WTC11 (cell line): Measurements from ENCODE around the gene CDH13. TPM values are rescaled to one million over a fixed set of nuclear protein-coding genes. Genes with fewer than 3 reads are reported as not detected.
A peak's percentile ranks its signal among the peaks of the same experiment; 100 is the strongest.

Source experiments
- ATAC-seq: fragments of 200-7000 bp; cut with Tn5 transposase; 2 replicates; pipeline ENCODE4 v1.10.0; 2021; ENCODE audit warnings: mild to moderate bottlenecking, moderate library complexity
- CTCF ChIA-PET: fragments of 300-600 bp; sonication (Branson Sonifier 250); formaldehyde crosslinking; loops from one replicate; lab custom pipeline; 2021; ENCODE audit warnings: antibody characterized with exemption; lab: Charles Lee
- POLR2A ChIA-PET: fragments of 350-600 bp; sonication (Branson Sonifier 250); formaldehyde crosslinking; loops from one replicate; lab custom pipeline; 2021; ENCODE audit warnings: antibody characterized with exemption; lab: Charles Lee
- DNase-seq: peaks from one replicate; pipeline ENCODE4 v3.0.0; 2021; ENCODE audit warnings: low spot score
- H3K27ac Mint-ChIP-seq: 2 replicates; pipeline ENCODE4 v1.8.0; 2021; ENCODE audit warnings: mixed read lengths
- H3K27me3 Mint-ChIP-seq: 2 replicates; pipeline ENCODE4 v1.8.0; 2021; ENCODE audit warnings: low read depth, mild to moderate bottlenecking, moderate library complexity, mixed read lengths
- H3K36me3 Mint-ChIP-seq: 2 replicates; pipeline ENCODE4 v1.8.0; 2021; ENCODE audit warnings: mixed read lengths
- H3K4me1 Mint-ChIP-seq: 2 replicates; pipeline ENCODE4 v1.8.0; 2022; ENCODE audit warnings: mixed read lengths
- H3K4me3 Mint-ChIP-seq: 2 replicates; pipeline ENCODE4 v1.8.0; 2021; ENCODE audit warnings: mild to moderate bottlenecking, moderate library complexity, mixed read lengths
- H3K9me3 Mint-ChIP-seq: 2 replicates; pipeline ENCODE4 v1.8.0; 2021; ENCODE audit warnings: mixed read lengths
- CBFB ChIP-seq: sonication (generic); formaldehyde crosslinking; IDR thresholded peaks from 2 replicates; pipeline ENCODE4 v1.8.1; 2022; ENCODE audit warnings: mild to moderate bottlenecking, low read depth, missing genetic modification reagents
- CREB1 ChIP-seq: sonication (generic); formaldehyde crosslinking; IDR thresholded peaks from 2 replicates; pipeline ENCODE4 v1.8.0; 2023; ENCODE audit warnings: mild to moderate bottlenecking, missing genetic modification reagents
- CREM ChIP-seq: sonication (generic); formaldehyde crosslinking; IDR thresholded peaks from 2 replicates; pipeline ENCODE4 v1.8.1; 2022; ENCODE audit warnings: mild to moderate bottlenecking, missing genetic modification reagents, moderate library complexity
- IRF2 ChIP-seq: sonication (generic); formaldehyde crosslinking; IDR thresholded peaks from 2 replicates; pipeline ENCODE4 v1.8.0; 2022; ENCODE audit warnings: low read depth, missing genetic modification reagents, borderline replicate concordance
- KAT7 ChIP-seq: sonication (generic); formaldehyde crosslinking; IDR thresholded peaks from 2 replicates; pipeline ENCODE4 v1.8.1; 2023; ENCODE audit warnings: missing genetic modification reagents, mild to moderate bottlenecking, borderline replicate concordance
- NFE2L1 ChIP-seq: sonication (generic); formaldehyde crosslinking; IDR thresholded peaks from 2 replicates; pipeline ENCODE4 v1.8.1; 2023; ENCODE audit warnings: missing genetic modification reagents
- RELA ChIP-seq: sonication (generic); formaldehyde crosslinking; IDR thresholded peaks from 2 replicates; pipeline ENCODE4 v1.8.1; 2022; ENCODE audit warnings: missing genetic modification reagents, mild to moderate bottlenecking, borderline replicate concordance
- TCF7 ChIP-seq: sonication (generic); formaldehyde crosslinking; IDR thresholded peaks from 2 replicates; pipeline ENCODE4 v1.8.0; 2022; ENCODE audit warnings: mild to moderate bottlenecking, low read depth, missing genetic modification reagents, moderate library complexity
- ZNF121 ChIP-seq: sonication (generic); formaldehyde crosslinking; IDR thresholded peaks from 2 replicates; pipeline ENCODE4 v1.8.0; 2023; ENCODE audit warnings: missing genetic modification reagents
- ZNF232 ChIP-seq: sonication (generic); formaldehyde crosslinking; IDR thresholded peaks from 2 replicates; pipeline ENCODE4 v1.8.0; 2022; ENCODE audit warnings: mild to moderate bottlenecking, missing genetic modification reagents
- total RNA-seq: library from RNA; stranded (reverse); gene quantifications from 3 replicates; pipeline ENCODE4 v1.2.3, GENCODE V29; 2021
- TF ChIP-seq, protein P1 (sequence below): sonication (generic); formaldehyde crosslinking; IDR thresholded peaks from 2 replicates; pipeline ENCODE4 v1.8.1; 2023; ENCODE audit warnings: mild to moderate bottlenecking, missing genetic modification reagents, moderate library complexity
- TF ChIP-seq, protein P2 (sequence below): sonication (generic); formaldehyde crosslinking; IDR thresholded peaks from 2 replicates; pipeline ENCODE4 v1.8.1; 2023; ENCODE audit warnings: mild to moderate bottlenecking, missing genetic modification reagents
- TF ChIP-seq, protein P3 (sequence below): sonication (generic); formaldehyde crosslinking; IDR thresholded peaks from 2 replicates; pipeline ENCODE4 v1.8.0; 2023; ENCODE audit warnings: missing genetic modification reagents
- TF ChIP-seq, protein P4 (sequence below): sonication (generic); formaldehyde crosslinking; IDR thresholded peaks from 2 replicates; pipeline ENCODE4 v1.8.1; 2023; ENCODE audit warnings: mild to moderate bottlenecking, missing genetic modification reagents, borderline replicate concordance
- TF ChIP-seq, protein P5 (sequence below): sonication (generic); formaldehyde crosslinking; IDR thresholded peaks from 2 replicates; pipeline ENCODE4 v1.8.0; 2022; ENCODE audit warnings: mild to moderate bottlenecking, missing genetic modification reagents
- TF ChIP-seq, protein P6 (sequence below): fragments of 250-450 bp; sonication (Bioruptor Pico); IDR thresholded peaks from 2 replicates; pipeline ENCODE4 v1.9.0; 2021; ENCODE audit warnings: mild to moderate bottlenecking
- TF ChIP-seq, protein P7 (sequence below): fragments of 200-600 bp; IDR thresholded peaks from 2 replicates; pipeline ENCODE4 v1.8.0; 2022; ENCODE audit warnings: antibody characterized with exemption
- TF ChIP-seq, protein P8 (sequence below): sonication (generic); formaldehyde crosslinking; IDR thresholded peaks from 2 replicates; pipeline ENCODE4 v1.8.1; 2023; ENCODE audit warnings: mild to moderate bottlenecking, moderate library complexity, missing genetic modification reagents

CDH13 gene
- total RNA-seq, 1 experiment from 2014 or later = 0.81 TPM

DNA sequence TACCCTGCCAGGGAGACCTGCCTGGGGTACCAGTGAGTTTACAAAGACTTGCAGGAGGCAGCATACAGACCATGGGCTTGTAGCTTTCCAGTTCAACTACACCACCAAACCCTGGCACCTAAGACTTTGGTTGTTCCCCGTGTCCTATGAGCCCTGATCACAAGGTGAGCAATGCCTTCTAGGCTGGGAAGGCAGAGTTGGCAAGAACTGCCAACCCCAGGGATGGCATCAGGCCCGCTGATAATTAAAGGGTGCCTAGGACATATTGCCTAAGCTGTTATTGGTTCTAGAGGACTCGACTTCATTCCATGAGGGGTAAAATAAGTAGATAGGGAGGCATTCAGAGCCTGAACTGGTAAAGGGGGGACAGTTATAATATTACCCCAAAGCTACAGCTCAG lies 41.3 kb downstream of the CDH13 start:
- Mint-ChIP-seq H3K9me3 (no peaks in the 10 kb centered on the region), H3K36me3 (no peaks in the 10 kb centered on the region), H3K27me3 (no peaks in the 10 kb centered on the region), H3K4me1 (no peaks in the 10 kb centered on the region), H3K4me3 (no peak overlapping the region), H3K27ac (no peak overlapping the region)
- ChIA-PET POLR2A (no interaction called here), CTCF (no interaction called here)
- no peak for TF ChIP-seq KAT7
- TF ChIP-seq, protein P1, sequence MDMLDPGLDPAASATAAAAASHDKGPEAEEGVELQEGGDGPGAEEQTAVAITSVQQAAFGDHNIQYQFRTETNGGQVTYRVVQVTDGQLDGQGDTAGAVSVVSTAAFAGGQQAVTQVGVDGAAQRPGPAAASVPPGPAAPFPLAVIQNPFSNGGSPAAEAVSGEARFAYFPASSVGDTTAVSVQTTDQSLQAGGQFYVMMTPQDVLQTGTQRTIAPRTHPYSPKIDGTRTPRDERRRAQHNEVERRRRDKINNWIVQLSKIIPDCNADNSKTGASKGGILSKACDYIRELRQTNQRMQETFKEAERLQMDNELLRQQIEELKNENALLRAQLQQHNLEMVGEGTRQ (CRISPR knock-in tag) = no peak
- no peak for TF ChIP-seq ZNF232 (CRISPR knock-in tag)
- TF ChIP-seq, protein P2, sequence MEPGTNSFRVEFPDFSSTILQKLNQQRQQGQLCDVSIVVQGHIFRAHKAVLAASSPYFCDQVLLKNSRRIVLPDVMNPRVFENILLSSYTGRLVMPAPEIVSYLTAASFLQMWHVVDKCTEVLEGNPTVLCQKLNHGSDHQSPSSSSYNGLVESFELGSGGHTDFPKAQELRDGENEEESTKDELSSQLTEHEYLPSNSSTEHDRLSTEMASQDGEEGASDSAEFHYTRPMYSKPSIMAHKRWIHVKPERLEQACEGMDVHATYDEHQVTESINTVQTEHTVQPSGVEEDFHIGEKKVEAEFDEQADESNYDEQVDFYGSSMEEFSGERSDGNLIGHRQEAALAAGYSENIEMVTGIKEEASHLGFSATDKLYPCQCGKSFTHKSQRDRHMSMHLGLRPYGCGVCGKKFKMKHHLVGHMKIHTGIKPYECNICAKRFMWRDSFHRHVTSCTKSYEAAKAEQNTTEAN (CRISPR knock-in tag) = no peak
- no peak for TF ChIP-seq RELA (CRISPR knock-in tag)
- TF ChIP-seq, protein P3, sequence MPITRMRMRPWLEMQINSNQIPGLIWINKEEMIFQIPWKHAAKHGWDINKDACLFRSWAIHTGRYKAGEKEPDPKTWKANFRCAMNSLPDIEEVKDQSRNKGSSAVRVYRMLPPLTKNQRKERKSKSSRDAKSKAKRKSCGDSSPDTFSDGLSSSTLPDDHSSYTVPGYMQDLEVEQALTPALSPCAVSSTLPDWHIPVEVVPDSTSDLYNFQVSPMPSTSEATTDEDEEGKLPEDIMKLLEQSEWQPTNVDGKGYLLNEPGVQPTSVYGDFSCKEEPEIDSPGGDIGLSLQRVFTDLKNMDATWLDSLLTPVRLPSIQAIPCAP = no peak
- TF ChIP-seq, protein P4, sequence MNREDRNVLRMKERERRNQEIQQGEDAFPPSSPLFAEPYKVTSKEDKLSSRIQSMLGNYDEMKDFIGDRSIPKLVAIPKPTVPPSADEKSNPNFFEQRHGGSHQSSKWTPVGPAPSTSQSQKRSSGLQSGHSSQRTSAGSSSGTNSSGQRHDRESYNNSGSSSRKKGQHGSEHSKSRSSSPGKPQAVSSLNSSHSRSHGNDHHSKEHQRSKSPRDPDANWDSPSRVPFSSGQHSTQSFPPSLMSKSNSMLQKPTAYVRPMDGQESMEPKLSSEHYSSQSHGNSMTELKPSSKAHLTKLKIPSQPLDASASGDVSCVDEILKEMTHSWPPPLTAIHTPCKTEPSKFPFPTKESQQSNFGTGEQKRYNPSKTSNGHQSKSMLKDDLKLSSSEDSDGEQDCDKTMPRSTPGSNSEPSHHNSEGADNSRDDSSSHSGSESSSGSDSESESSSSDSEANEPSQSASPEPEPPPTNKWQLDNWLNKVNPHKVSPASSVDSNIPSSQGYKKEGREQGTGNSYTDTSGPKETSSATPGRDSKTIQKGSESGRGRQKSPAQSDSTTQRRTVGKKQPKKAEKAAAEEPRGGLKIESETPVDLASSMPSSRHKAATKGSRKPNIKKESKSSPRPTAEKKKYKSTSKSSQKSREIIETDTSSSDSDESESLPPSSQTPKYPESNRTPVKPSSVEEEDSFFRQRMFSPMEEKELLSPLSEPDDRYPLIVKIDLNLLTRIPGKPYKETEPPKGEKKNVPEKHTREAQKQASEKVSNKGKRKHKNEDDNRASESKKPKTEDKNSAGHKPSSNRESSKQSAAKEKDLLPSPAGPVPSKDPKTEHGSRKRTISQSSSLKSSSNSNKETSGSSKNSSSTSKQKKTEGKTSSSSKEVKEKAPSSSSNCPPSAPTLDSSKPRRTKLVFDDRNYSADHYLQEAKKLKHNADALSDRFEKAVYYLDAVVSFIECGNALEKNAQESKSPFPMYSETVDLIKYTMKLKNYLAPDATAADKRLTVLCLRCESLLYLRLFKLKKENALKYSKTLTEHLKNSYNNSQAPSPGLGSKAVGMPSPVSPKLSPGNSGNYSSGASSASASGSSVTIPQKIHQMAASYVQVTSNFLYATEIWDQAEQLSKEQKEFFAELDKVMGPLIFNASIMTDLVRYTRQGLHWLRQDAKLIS (CRISPR knock-in tag) = no peak
- TF ChIP-seq ZNF121 = no peak
- no peak for TF ChIP-seq IRF2
- no peak for TF ChIP-seq TCF7 (CRISPR knock-in tag)
- TF ChIP-seq, protein P5, sequence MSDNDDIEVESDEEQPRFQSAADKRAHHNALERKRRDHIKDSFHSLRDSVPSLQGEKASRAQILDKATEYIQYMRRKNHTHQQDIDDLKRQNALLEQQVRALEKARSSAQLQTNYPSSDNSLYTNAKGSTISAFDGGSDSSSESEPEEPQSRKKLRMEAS (CRISPR knock-in tag) = no peak
- no peak for TF ChIP-seq NFE2L1 (CRISPR knock-in tag)
- no peak for TF ChIP-seq CBFB
- TF ChIP-seq, protein P6, sequence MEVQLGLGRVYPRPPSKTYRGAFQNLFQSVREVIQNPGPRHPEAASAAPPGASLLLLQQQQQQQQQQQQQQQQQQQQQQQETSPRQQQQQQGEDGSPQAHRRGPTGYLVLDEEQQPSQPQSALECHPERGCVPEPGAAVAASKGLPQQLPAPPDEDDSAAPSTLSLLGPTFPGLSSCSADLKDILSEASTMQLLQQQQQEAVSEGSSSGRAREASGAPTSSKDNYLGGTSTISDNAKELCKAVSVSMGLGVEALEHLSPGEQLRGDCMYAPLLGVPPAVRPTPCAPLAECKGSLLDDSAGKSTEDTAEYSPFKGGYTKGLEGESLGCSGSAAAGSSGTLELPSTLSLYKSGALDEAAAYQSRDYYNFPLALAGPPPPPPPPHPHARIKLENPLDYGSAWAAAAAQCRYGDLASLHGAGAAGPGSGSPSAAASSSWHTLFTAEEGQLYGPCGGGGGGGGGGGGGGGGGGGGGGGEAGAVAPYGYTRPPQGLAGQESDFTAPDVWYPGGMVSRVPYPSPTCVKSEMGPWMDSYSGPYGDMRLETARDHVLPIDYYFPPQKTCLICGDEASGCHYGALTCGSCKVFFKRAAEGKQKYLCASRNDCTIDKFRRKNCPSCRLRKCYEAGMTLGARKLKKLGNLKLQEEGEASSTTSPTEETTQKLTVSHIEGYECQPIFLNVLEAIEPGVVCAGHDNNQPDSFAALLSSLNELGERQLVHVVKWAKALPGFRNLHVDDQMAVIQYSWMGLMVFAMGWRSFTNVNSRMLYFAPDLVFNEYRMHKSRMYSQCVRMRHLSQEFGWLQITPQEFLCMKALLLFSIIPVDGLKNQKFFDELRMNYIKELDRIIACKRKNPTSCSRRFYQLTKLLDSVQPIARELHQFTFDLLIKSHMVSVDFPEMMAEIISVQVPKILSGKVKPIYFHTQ (CRISPR knock-in tag) = no peak
- no peak for TF ChIP-seq CREM (CRISPR knock-in tag)
- ATAC-seq (no peak), DNase-seq (no peak)

DNA sequence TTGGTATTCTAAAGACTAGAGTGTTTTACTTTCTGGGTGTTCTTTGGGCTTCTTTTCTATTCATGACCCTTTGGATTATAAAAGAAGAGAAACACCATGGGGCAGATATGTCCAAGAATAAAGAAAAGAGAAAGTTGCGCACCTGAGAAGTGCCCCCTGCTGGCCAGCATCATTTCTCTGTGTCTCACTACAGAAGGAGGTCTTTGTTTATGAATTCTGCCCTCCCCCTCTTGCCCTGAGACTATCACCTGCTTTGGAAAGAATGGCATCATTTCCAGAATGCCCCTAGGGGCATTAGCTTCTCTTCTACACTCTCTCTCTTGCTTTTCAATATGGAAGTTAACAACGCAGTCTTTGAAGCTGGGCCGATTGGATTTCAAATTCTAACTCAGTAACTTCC lies 45.0 kb downstream of the CDH13 start:
- DNase-seq = peak; percentile 43
- TF ChIP-seq CREB1 (CRISPR knock-in tag) = no peak
- TF ChIP-seq, protein P7, sequence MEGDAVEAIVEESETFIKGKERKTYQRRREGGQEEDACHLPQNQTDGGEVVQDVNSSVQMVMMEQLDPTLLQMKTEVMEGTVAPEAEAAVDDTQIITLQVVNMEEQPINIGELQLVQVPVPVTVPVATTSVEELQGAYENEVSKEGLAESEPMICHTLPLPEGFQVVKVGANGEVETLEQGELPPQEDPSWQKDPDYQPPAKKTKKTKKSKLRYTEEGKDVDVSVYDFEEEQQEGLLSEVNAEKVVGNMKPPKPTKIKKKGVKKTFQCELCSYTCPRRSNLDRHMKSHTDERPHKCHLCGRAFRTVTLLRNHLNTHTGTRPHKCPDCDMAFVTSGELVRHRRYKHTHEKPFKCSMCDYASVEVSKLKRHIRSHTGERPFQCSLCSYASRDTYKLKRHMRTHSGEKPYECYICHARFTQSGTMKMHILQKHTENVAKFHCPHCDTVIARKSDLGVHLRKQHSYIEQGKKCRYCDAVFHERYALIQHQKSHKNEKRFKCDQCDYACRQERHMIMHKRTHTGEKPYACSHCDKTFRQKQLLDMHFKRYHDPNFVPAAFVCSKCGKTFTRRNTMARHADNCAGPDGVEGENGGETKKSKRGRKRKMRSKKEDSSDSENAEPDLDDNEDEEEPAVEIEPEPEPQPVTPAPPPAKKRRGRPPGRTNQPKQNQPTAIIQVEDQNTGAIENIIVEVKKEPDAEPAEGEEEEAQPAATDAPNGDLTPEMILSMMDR = peak; percentile 32; the same call in 1 of the 2 replicates
- TF ChIP-seq, protein P8, sequence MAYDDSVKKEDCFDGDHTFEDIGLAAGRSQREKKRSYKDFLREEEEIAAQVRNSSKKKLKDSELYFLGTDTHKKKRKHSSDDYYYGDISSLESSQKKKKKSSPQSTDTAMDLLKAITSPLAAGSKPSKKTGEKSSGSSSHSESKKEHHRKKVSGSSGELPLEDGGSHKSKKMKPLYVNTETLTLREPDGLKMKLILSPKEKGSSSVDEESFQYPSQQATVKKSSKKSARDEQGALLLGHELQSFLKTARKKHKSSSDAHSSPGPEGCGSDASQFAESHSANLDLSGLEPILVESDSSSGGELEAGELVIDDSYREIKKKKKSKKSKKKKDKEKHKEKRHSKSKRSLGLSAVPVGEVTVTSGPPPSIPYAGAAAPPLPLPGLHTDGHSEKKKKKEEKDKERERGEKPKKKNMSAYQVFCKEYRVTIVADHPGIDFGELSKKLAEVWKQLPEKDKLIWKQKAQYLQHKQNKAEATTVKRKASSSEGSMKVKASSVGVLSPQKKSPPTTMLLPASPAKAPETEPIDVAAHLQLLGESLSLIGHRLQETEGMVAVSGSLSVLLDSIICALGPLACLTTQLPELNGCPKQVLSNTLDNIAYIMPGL (CRISPR knock-in tag) = no peak
- TF ChIP-seq, protein P3 = no peak
- TF ChIP-seq, all 79 proteins: peak for 1
- Mint-ChIP-seq H3K4me1 (no peaks in the 10 kb centered on the region), H3K36me3 (no peaks in the 10 kb centered on the region), H3K27ac (no peak overlapping the region), H3K4me3 (no peak overlapping the region), H3K9me3 (no peaks in the 10 kb centered on the region), H3K27me3 (no peaks in the 10 kb centered on the region)
- POLR2A ChIA-PET = no interaction called here
- ATAC-seq = peak; percentile 60
- CTCF ChIA-PET = no interaction called here
